Hematopoietic multipotent progenitor cell treated with erythropoietin and hydrocortisone succinate and interleukin-3 and kit ligand, for 6 days (in vitro differentiated cells): ENCODE measurements around the gene UCK1.
"Not testable (repeated sequence)": the region's sequence is repeated elsewhere in the genome, so short reads cannot be mapped to it uniquely, and the experiment has no call there.

Source experiments
- DNase-seq: peaks from one replicate; pipeline ENCODE4 v3.0.0-alpha.2; 2015

Gene UCK1

GRCh38 chr9:131523086-131523388 is 8.0 kb downstream of the UCK1 start:
- no peak for DNase-seq

- DNase-seq = no peak
Observed at GRCh38 chr9:131522257-131523085, 8.6 kb downstream of the UCK1 start.

GRCh38 chr9:131521822-131522221 is 9.2 kb downstream of the UCK1 start:
- no peak for DNase-seq

DNA sequence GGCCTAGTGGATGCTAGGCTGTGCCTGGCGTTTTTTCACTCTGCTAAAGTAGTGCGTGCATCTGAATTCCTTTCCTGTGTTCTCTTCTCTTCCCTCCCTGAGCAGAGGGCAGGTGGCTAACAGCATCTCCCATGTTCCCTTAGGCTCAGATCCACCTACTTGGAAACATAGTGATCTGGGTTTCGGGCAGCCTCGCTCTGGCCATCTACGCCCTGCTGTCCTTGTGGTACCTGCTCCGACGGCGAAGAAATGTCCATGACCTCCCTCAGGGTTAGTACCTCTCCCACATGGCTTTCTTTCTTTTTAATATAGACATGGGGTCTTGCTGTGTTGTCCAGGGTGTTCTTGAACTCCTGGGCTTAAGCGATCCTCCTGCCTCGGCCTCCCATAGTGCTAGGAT is 9.9 kb downstream of the UCK1 start:
- DNase-seq = no peak

- no peak for DNase-seq
Observed at GRCh38 chr9:131520503-131520902, 10.6 kb downstream of the UCK1 start.

- no peak for DNase-seq
Observed at GRCh38 chr9:131518553-131518952, 12.5 kb downstream of the UCK1 start.

- DNase-seq = no peak
Observed at GRCh38 chr9:131517761-131518190, 13.3 kb downstream of the UCK1 start.

- no peak for DNase-seq
Observed at GRCh38 chr9:131516930-131517329, 14.1 kb downstream of the UCK1 start.

- DNase-seq = no peak
Observed at GRCh38 chr9:131516100-131516499, 15.0 kb downstream of the UCK1 start.

DNA sequence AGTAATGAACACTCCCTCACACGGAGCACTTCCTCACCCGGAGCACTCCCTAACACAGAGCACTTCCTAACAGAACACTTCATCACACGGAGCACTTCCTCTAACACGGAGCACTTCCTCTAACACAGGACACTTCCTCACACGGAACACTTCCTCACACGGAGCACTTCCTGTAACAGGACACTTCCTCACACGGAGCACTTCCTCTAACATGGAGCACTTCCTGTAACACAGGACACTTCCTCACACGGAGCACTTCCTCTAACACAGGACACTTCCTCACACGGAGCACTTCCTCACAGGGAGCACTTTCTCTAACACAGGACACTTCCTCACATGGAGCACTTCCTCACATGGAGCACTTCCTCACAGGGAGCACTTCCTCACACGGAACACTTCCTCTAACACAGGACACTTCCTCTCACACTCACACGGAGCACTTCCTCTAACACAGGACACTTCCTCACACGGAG is 15.5 kb downstream of the UCK1 start:
- DNase-seq = not testable (repeated sequence)

GRCh38 chr9:131513177-131513576 is 17.9 kb downstream of the UCK1 start:
- no peak for DNase-seq

DNA sequence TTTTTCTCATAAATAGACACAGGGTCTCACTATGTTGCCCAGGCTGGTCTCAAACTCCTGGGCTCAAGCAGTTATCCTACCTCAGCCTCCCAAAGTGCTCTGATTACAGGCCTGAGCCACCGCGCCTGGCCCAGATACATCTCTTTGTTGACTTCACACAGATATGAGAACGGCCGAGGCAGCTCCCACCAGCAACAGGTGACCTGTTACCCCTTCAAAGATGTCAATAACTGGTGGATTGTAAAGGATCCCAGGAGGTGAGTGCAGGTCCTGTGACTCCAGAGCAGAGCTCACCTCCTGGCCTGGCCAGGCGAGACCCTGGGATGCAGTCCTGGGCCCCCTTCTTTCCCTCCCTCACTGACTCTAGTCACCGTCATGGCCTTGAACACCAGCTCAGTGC is 19.2 kb downstream of the UCK1 start:
- no peak for DNase-seq

GRCh38 chr9:131511416-131511815 is 19.6 kb downstream of the UCK1 start:
- DNase-seq = no peak

- peak; percentile 73 for DNase-seq
Observed at GRCh38 chr9:131505012-131505411, 26.1 kb downstream of the UCK1 start.

- peak; percentile 53 for DNase-seq
Observed at GRCh38 chr9:131503626-131504465, 27.2 kb downstream of the UCK1 start.

- DNase-seq = peak; percentile 88
Observed at GRCh38 chr9:131502781-131503625, 28.1 kb downstream of the UCK1 start, which contains the start of gene POMT1. TSS of gene POMT1 (plus strand) at chr9:131502918. CDS start at chr9:131504219, 1,301 bp downstream.

DNA sequence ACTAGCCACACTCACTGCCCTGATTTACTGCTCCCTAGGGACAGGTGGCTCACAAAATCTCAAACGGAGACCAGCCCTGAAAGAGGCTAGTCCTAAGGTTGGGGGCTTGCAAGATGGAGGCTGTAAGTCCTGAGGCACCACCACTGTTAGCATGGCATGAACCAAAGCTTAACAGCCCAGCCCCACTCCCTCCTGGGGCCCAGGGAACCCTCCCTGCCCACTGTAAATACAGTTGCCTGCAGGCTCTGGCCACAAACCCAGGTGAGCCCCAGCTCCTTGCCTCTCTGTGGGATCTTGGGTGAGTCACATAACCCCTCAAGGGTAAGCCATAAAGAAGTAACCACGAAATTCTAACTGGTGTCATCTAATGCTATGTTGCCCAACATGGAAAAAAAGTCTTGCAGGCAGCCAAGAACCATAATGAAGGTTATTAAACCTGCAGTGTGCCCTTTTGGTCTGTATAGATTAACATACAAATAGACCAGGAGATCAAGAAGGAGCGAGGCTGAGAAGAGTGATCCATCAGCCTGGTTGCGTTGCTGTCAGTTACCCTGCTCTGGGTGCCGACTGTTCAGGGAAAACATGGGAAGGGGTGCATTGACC is 30.0 kb downstream of the UCK1 start:
- DNase-seq = peak; percentile 32

DNA sequence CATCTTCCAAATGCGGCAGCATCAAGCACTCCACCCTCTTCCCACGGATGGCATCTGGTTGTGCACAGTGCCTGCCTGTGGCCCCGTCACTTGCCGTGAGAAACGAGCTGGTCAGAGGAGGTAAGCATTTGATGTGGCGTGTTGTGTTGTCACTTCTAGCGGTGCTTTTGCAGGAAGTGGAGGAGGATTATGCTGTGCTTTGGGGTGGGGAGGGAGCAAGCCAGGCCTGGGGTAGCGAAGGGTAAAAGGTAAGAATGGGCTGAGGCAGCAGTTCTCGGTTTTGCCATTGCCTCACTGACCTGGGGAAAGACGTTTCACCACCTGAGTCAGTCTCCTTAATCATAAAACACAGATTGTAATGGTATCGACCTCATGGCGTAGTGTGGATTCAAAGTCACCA is 30.7 kb downstream of the UCK1 start:
- DNase-seq = no peak

DNA sequence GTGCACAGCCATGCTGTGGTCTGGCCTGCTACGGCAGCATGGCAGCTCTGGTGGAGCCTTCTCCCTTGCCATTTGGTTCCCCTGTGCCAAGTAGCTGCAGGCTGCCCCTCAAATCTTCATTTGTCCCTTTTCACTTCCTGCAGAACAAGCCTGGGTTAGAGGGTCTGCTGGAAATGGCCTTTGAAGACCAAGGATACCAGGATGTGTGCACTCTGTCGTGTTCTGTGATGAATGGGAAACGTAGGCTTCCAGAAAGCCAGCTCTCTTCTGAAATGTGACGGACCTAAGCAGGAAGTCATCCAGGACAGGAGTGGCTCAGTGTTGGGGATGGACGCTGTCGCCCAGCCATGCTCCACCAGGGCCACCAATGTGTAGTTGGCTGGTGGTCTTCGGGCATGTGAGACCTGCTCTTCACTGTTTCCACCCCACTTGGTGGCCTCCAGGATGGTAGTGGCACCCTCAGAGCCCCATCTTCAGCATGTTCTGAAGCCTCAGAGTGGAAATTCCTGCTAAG is 31.8 kb downstream of the UCK1 start:
- no peak for DNase-seq

- no peak for DNase-seq
Observed at GRCh38 chr9:131496844-131497405, 34.1 kb downstream of the UCK1 start.

- DNase-seq = no peak
Observed at GRCh38 chr9:131495785-131496184, 35.3 kb downstream of the UCK1 start.

- no peak for DNase-seq
Observed at GRCh38 chr9:131494296-131494870, 36.7 kb downstream of the UCK1 start.
